K562 treated with DMSO at 1 percent for 12 hours (cell line): ENCODE results near the gene NINJ1. TPM values are rescaled to one million over a fixed set of nuclear protein-coding genes. Genes with fewer than 3 reads are reported as not detected.

Experiments used
- total RNA-seq: library from RNA; unstranded; fragments of 300-600 nt; gene quantifications from 2 replicates; pipeline ENCODE4 v1.2.3, GENCODE V29; 2022; ENCODE audit not compliant: insufficient read depth

The NINJ1 gene, protein sequence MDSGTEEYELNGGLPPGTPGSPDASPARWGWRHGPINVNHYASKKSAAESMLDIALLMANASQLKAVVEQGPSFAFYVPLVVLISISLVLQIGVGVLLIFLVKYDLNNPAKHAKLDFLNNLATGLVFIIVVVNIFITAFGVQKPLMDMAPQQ
- 42.9 and 49.6 TPM in 2 replicates for total RNA-seq

DNA sequence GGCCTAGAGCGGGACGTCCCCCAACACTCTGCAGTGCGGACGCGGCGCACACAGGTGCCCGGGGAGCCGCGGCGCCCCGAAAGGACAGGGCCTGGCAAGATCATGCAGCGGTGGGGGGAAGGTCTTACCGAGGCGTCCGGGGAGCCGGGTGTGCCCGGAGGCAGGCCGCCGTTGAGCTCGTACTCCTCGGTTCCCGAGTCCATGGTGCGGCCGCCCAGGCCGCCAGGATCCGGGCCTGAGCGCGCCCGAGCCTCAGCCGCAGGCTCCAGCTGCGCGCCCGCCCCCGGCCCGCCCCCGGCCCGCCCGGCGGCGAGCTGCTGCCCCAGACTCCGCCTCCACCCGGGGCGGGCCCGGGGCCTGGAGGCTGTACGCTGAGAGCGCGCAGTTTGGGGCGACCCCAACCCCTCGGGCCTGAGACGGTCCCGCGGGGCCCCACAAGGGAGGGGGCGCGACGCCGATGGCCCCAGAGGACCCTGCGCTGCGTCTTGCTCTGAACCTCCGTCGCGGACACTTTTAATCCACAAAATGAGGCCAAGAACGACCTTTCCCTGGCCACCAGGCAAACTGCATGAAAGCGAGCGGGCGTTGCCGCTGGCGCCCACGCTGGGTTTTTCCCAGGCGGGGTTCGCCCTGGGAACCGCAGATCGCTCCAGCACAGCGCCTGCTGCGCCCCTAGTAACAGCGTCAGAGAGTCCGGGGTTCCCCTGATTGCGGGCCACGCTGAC is at the start of gene NINJ1:
Gene NINJ1, minus strand, starts transcription at position 237 of the 725 bp plus-strand sequence. Its CDS starts 34 bp downstream, at position 203.

DNA sequence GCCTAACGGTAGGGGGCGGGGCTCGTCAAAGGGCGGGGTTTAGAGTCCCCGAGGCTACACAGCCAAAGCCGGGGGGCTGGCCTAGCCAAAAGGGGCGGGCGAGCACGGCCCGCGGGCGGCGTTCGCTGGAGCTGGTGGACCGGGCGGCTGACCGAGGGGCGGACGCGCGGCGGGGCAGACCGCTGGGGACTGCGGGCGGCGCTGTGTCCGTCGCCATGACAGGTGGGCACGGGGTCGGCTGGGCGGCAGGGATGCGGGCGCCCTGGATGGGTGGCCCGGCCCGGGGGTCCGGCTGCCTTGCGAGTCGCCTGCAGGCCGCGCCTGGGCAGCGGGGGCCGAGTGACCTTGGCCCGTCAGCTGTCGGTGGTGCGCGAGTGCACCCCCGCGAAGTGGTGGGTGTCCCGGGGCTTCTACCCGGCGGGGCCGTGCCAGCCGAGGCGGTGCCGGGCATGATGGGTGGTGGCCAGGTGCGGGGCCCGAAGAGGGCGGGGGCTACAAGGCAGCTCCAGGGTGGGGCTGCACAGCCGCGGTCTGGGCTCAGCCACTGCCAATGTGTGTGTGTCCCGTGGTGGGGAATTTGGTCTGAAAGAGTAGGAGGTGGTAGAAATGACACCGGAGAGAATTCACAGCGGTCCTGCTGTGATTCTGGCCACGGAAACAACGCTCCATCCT is 37.8 kb downstream of the NINJ1 start, which contains the start of gene CARD19:
Gene CARD19, plus strand, starts transcription at position 87 of the 672 bp plus-strand sequence. Its CDS starts 129 bp downstream, at position 216.

Other genes starting within 250 kb of the NINJ1 start
- gene FGD3, start 186.7 kb downstream of the NINJ1 start, total RNA-seq = 0.34 and 0.52 TPM in 2 replicates
- gene SUSD3, start 75.5 kb downstream of the NINJ1 start, total RNA-seq = 18.9 and 23.1 TPM in 2 replicates
- 61.0 and 69.6 TPM in 2 replicates for gene CARD19, start 38.0 kb downstream of the NINJ1 start, total RNA-seq
- 3.2 TPM in 1 of 2 replicates, not detected in the other for gene WNK2, start 49.9 kb upstream of the NINJ1 start, total RNA-seq